Smooth muscle cell (in vitro differentiated cells): ENCODE measurements around the gene ATG9A. TPM values are rescaled to one million over a fixed set of nuclear protein-coding genes. Genes with fewer than 3 reads are reported as not detected.

Source experiments
- DNase-seq: peaks from one replicate; lab custom pipeline; 2025; ENCODE audit not compliant: unreplicated experiment; lab: John Stamatoyannopoulos, UW
- H2AFZ ChIP-seq: fragments of 200-600 bp; sonication (generic); 2 replicates; pipeline ENCODE4 v1.6.0; 2016; ENCODE audit warnings: antibody characterized with exemption, low read depth, mild to moderate bottlenecking
- H3F3A ChIP-seq: fragments of 200-600 bp; sonication (generic); 2 replicates; pipeline ENCODE4 v1.6.0; 2017; ENCODE audit warnings: antibody characterized with exemption, low read depth
- H3K27ac ChIP-seq: fragments of 200-600 bp; sonication (generic); 2 replicates; pipeline ENCODE4 v1.5.1; 2016; ENCODE audit warnings: low read depth, mild to moderate bottlenecking
- H3K27me3 ChIP-seq: fragments of 200-600 bp; sonication (generic); 2 replicates; pipeline ENCODE4 v1.6.1; 2016; ENCODE audit warnings: low read depth, mild to moderate bottlenecking
- H3K36me3 ChIP-seq: fragments of 200-600 bp; sonication (generic); 2 replicates; pipeline ENCODE4 v1.5.1; 2016; ENCODE audit warnings: low read depth
- H3K4me1 ChIP-seq: fragments of 200-600 bp; sonication (generic); 2 replicates; pipeline ENCODE4 v1.5.1; 2016; ENCODE audit warnings: low read depth
- H3K4me2 ChIP-seq: fragments of 200-600 bp; sonication (generic); 2 replicates; pipeline ENCODE4 v1.6.0; 2016; ENCODE audit warnings: mild to moderate bottlenecking
- H3K4me3 ChIP-seq: fragments of 200-600 bp; sonication (generic); 2 replicates; pipeline ENCODE4 v1.5.1; 2016; ENCODE audit warnings: mild to moderate bottlenecking
- H3K79me2 ChIP-seq: fragments of 200-600 bp; sonication (generic); 2 replicates; pipeline ENCODE4 v1.6.0; 2016; ENCODE audit warnings: low read depth, mild to moderate bottlenecking
- H3K9ac ChIP-seq: fragments of 200-600 bp; sonication (generic); 2 replicates; pipeline ENCODE4 v1.6.0; 2016; ENCODE audit warnings: low read depth
- H3K9me3 ChIP-seq: fragments of 200-600 bp; sonication (generic); replicated peaks from 2 replicates; pipeline ENCODE4 v1.5.1; 2016; ENCODE audit warnings: low read depth
- H4K20me1 ChIP-seq: fragments of 200-600 bp; sonication (generic); 2 replicates; pipeline ENCODE4 v1.6.0; 2016; ENCODE audit warnings: low read depth
- WGBS: methylation state at CpG from one replicate; pipeline ENCODE4 v1.1.7; 2016; ENCODE audit warnings: low lambda C conversion rate; 5-methylcytosine and 5-hydroxymethylcytosine counted together
- polyA plus RNA-seq: library from polyadenylated mRNA; unstranded; fragments of >200 nt; fragmentation: Nextera tagmentation; extraction: Ambion mirVana; gene quantifications from 2 replicates; pipeline ENCODE4 v1.2.1, GENCODE V29; 2016
- total RNA-seq: library from RNA; depleted of rRNA; stranded (reverse); fragments of >200 nt; gene quantifications from 2 replicates; pipeline ENCODE4 v1.2.3, GENCODE V29; 2014
- TF ChIP-seq, protein P1 (sequence below): fragments of 200-600 bp; sonication (generic); IDR thresholded peaks from 2 replicates; pipeline ENCODE4 v1.5.1; 2017; ENCODE audit warnings: borderline replicate concordance, mild to moderate bottlenecking, antibody characterized with exemption; ENCODE audit not compliant: insufficient read depth, poor library complexity, severe bottlenecking

ATG9A gene
- total and polyA plus RNA-seq, 2 experiments from 2014 or later = 58.1 to 61.6 TPM

DNA sequence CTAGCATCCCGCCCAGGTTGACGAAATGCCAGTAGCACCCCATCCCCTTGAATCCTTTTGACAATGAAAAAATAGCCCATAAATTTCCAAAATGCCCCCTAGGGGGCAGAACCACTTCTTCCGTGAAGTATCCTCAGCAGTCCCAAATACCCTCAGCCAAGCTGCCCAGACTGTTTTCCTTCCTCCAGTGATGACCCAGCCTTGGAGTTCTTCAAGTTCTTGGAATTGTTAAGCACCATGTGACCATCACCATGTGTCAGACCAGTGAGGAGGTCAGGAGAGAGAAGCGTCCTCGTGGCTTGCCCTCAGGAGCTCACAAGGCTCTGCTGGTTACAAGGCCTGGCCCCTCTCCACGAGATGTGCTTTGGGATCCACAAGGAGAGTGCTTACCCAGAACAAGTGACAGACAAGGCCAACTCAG is 58.2 kb downstream of the ATG9A start:
- Histone ChIP-seq H3K36me3 (no peaks in the 10 kb centered on the region), H3K79me2 (no peaks in the 10 kb centered on the region), H3K27me3 (no peaks in the 10 kb centered on the region), H3K27ac (peak overlapping the region; percentile 30), H3K4me1 (peaks cover 4% of the 10 kb centered on the region), H3K4me3 (no peak overlapping the region), H3K9me3 (no peaks in the 10 kb centered on the region), H3K4me2 (no peak overlapping the region), H4K20me1 (no peaks in the 10 kb centered on the region), H3K9ac (no peak overlapping the region), H3F3A (peaks cover 3% of the 10 kb centered on the region), H2AFZ (no peak overlapping the region)
- DNase-seq = peak; percentile 6
- TF ChIP-seq, protein P1, sequence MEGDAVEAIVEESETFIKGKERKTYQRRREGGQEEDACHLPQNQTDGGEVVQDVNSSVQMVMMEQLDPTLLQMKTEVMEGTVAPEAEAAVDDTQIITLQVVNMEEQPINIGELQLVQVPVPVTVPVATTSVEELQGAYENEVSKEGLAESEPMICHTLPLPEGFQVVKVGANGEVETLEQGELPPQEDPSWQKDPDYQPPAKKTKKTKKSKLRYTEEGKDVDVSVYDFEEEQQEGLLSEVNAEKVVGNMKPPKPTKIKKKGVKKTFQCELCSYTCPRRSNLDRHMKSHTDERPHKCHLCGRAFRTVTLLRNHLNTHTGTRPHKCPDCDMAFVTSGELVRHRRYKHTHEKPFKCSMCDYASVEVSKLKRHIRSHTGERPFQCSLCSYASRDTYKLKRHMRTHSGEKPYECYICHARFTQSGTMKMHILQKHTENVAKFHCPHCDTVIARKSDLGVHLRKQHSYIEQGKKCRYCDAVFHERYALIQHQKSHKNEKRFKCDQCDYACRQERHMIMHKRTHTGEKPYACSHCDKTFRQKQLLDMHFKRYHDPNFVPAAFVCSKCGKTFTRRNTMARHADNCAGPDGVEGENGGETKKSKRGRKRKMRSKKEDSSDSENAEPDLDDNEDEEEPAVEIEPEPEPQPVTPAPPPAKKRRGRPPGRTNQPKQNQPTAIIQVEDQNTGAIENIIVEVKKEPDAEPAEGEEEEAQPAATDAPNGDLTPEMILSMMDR = peak; percentile 71
- WGBS = 34% methylated on average over 6 of the region's 6 CpGs

DNA sequence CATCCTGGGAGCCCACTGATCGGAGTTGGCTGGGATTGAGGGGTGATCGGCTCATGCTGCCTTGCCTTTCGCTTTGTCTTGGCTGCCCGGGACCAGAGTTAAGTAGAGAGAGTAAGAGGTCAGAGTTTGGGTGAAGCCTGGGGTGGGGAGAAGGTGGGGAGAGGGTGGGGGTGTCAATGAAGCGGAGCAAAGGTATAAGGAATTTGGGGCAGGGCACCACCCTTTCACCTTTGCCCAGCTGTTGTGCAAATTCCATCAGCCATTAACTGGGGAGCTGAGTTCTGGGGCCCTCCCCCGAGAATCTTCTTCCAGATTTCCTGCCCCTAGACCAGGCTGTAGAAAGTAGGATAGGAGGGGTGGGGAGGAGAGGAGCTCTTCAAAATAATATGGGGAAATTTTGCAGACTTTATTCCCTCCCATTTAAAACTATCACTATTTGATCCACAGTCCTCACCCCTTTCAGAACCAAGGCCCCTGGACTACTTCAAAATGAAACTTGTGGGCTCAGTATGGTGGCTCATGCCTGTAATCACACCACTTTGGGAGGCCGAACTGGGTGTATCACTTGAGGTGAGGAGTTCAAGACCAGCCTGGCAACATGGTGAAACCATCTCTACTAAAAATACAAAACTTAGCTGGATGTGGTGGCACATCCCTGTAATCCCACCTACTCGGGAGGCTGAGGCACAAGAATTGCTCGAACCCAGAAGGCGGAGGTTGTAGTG is 59.3 kb downstream of the ATG9A start, which contains the start of gene SLC23A3:
SLC23A3 (minus strand) TSS at position 100 of the 725 bp plus-strand sequence; CDS start at position 55, 45 bp downstream.
- no peak within 1 kb of the TSS for H3K9ac ChIP-seq
- H3K9me3 ChIP-seq = no peaks in the 10 kb centered on the region
- H3K36me3 ChIP-seq = no peaks in the 10 kb centered on the region
- TF ChIP-seq, protein P1 = no peak
- no peak within 1 kb of the TSS for H3K4me3 ChIP-seq
- no peak within 1 kb of the TSS for H2AFZ ChIP-seq
- peaks cover 3% of the 10 kb centered on the region for H3F3A ChIP-seq
- no peak within 1 kb of the TSS for H3K4me2 ChIP-seq
- 93% methylated on average over 10 of the region's 10 CpGs for WGBS
- H3K27ac ChIP-seq = no peak within 1 kb of the TSS
- no peaks in the 10 kb centered on the region for H3K4me1 ChIP-seq
- H3K79me2 ChIP-seq = no peaks in the 10 kb centered on the region
- DNase-seq = no peak
- H4K20me1 ChIP-seq = no peaks in the 10 kb centered on the region
- no peaks in the 10 kb centered on the region for H3K27me3 ChIP-seq

Other genes starting within 250 kb of the ATG9A start
- not detected in 2 replicates for gene FEV, start 244.5 kb downstream of the ATG9A start, total RNA-seq
- gene FEV, start 244.5 kb downstream of the ATG9A start, polyA plus RNA-seq = not detected in 2 replicates
- gene CRYBA2, start 236.2 kb downstream of the ATG9A start, total RNA-seq = not detected in 2 replicates
- not detected in 2 replicates for gene CRYBA2, start 236.2 kb downstream of the ATG9A start, polyA plus RNA-seq
- gene CFAP65, start 188.1 kb downstream of the ATG9A start, total RNA-seq = not detected in 2 replicates
- gene CFAP65, start 188.1 kb downstream of the ATG9A start, polyA plus RNA-seq = not detected in 2 replicates
- gene IHH, start 168.7 kb downstream of the ATG9A start, total RNA-seq = 0.09 TPM in 1 of 2 replicates, not detected in the other
- not detected in 2 replicates for gene IHH, start 168.7 kb downstream of the ATG9A start, polyA plus RNA-seq
- gene NHEJ1, start 68.8 kb downstream of the ATG9A start, total RNA-seq = 6.0 and 13.6 TPM in 2 replicates
- gene NHEJ1, start 68.8 kb downstream of the ATG9A start, polyA plus RNA-seq = 8.5 and 8.6 TPM in 2 replicates
- not detected in 2 replicates for gene SLC23A3, start 59.6 kb downstream of the ATG9A start, total RNA-seq
- 0.40 TPM in 1 of 2 replicates, not detected in the other for gene SLC23A3, start 59.6 kb downstream of the ATG9A start, polyA plus RNA-seq
- 11.6 and 14.8 TPM in 2 replicates for gene CNPPD1, start 52.7 kb downstream of the ATG9A start, total RNA-seq
- 26.0 and 35.3 TPM in 2 replicates for gene CNPPD1, start 52.7 kb downstream of the ATG9A start, polyA plus RNA-seq
- 48.7 and 49.8 TPM in 2 replicates for gene RETREG2, start 51.4 kb downstream of the ATG9A start, total RNA-seq
- gene RETREG2, start 51.4 kb downstream of the ATG9A start, polyA plus RNA-seq = 57.2 and 66.6 TPM in 2 replicates
- gene ZFAND2B, start 22.9 kb downstream of the ATG9A start, total RNA-seq = 19.1 and 29.7 TPM in 2 replicates
- gene ZFAND2B, start 22.9 kb downstream of the ATG9A start, polyA plus RNA-seq = 48.3 and 56.3 TPM in 2 replicates
- gene ABCB6, start 10.7 kb downstream of the ATG9A start, total RNA-seq = 18.2 and 29.0 TPM in 2 replicates
- gene ABCB6, start 10.7 kb downstream of the ATG9A start, polyA plus RNA-seq = 41.3 and 50.3 TPM in 2 replicates
- gene ANKZF1, start 170 bp upstream of the ATG9A start, total RNA-seq = 35.1 and 52.6 TPM in 2 replicates
- 31.7 and 60.5 TPM in 2 replicates for gene ANKZF1, start 170 bp upstream of the ATG9A start, polyA plus RNA-seq
- gene GLB1L, start 15.8 kb upstream of the ATG9A start, total RNA-seq = 4.2 and 26.4 TPM in 2 replicates
- 2.8 and 4.1 TPM in 2 replicates for gene GLB1L, start 15.8 kb upstream of the ATG9A start, polyA plus RNA-seq
- 15.2 and 17.8 TPM in 2 replicates for gene STK16, start 15.8 kb upstream of the ATG9A start, total RNA-seq
- 8.8 and 9.6 TPM in 2 replicates for gene STK16, start 15.8 kb upstream of the ATG9A start, polyA plus RNA-seq
- not detected in 2 replicates for gene TUBA4B, start 23.6 kb upstream of the ATG9A start, total RNA-seq
- not detected in 2 replicates for gene TUBA4B, start 23.6 kb upstream of the ATG9A start, polyA plus RNA-seq
- gene TUBA4A, start 24.3 kb upstream of the ATG9A start, total RNA-seq = 44.0 and 53.2 TPM in 2 replicates
- gene TUBA4A, start 24.3 kb upstream of the ATG9A start, polyA plus RNA-seq = 29.4 and 86.5 TPM in 2 replicates
- 37.2 and 52.4 TPM in 2 replicates for gene DNAJB2, start 49.7 kb upstream of the ATG9A start, total RNA-seq
- gene DNAJB2, start 49.7 kb upstream of the ATG9A start, polyA plus RNA-seq = 14.3 and 24.2 TPM in 2 replicates
- 10.7 and 19.4 TPM in 2 replicates for gene PTPRN, start 79.8 kb upstream of the ATG9A start, total RNA-seq
- 31.1 and 36.4 TPM in 2 replicates for gene PTPRN, start 79.8 kb upstream of the ATG9A start, polyA plus RNA-seq
- not detected in 2 replicates for gene RESP18, start 103.1 kb upstream of the ATG9A start, total RNA-seq
- not detected in 2 replicates for gene RESP18, start 103.1 kb upstream of the ATG9A start, polyA plus RNA-seq
- gene DNPEP, start 158.3 kb upstream of the ATG9A start, total RNA-seq = 24.9 and 137 TPM in 2 replicates
- 48.1 and 61.8 TPM in 2 replicates for gene DNPEP, start 158.3 kb upstream of the ATG9A start, polyA plus RNA-seq
- gene DES, start 188.7 kb upstream of the ATG9A start, total RNA-seq = 103 and 127 TPM in 2 replicates
- gene DES, start 188.7 kb upstream of the ATG9A start, polyA plus RNA-seq = 106 and 109 TPM in 2 replicates
- gene SPEG, start 205.2 kb upstream of the ATG9A start, total RNA-seq = 14.9 and 38.8 TPM in 2 replicates
- 37.8 and 40.5 TPM in 2 replicates for gene SPEG, start 205.2 kb upstream of the ATG9A start, polyA plus RNA-seq